HepG2 (cell line): ENCODE data around the gene GCN1.

Experiments used
- GABPA ChIP-seq, 2 experiments: IDR thresholded peaks; 2 replicates each; pipeline ENCODE4 v1.6.1; 2011 to 2016; ENCODE audit warnings: low read depth in 2 of 2, low read length in 1 of 2, missing biosample characterization in 1 of 2, missing genetic modification characterization in 1 of 2
- PHB2 ChIP-seq: fragments of 450-650 bp; IDR thresholded peaks from 2 replicates; pipeline ENCODE4 v1.6.1; 2018; ENCODE audit not compliant: partially characterized antibody
- PHF8 ChIP-seq: sonication (generic); formaldehyde crosslinking; IDR thresholded peaks from 2 replicates; pipeline ENCODE4 v1.5.0; 2020; ENCODE audit warnings: missing genetic modification reagents
- SMAD1 ChIP-seq: sonication (generic); formaldehyde crosslinking; IDR thresholded peaks from 2 replicates; pipeline ENCODE4 v1.4.0; 2020; ENCODE audit warnings: missing genetic modification reagents, low read depth, mild to moderate bottlenecking, borderline replicate concordance
- SMAD3 ChIP-seq: sonication (generic); formaldehyde crosslinking; IDR thresholded peaks from 2 replicates; pipeline ENCODE4 v1.4.0; 2020; ENCODE audit warnings: missing genetic modification reagents
- TF ChIP-seq, protein P1 (sequence below): IDR thresholded peaks from 2 replicates; pipeline ENCODE4 v1.6.1; 2012; ENCODE audit warnings: low read depth, low read length, improper control_type of control experiment
- TF ChIP-seq, protein P2 (sequence below): sonication (generic); formaldehyde crosslinking; IDR thresholded peaks from 2 replicates; pipeline ENCODE4 v1.5.0; 2020; ENCODE audit warnings: mild to moderate bottlenecking, missing genetic modification reagents, moderate library complexity
- TF ChIP-seq, protein P3 (sequence below): sonication (generic); formaldehyde crosslinking; IDR thresholded peaks from 2 replicates; pipeline ENCODE4 v1.4.0; 2020; ENCODE audit warnings: mild to moderate bottlenecking, missing genetic modification reagents, borderline replicate concordance
- TF ChIP-seq, protein P4 (sequence below): sonication (generic); formaldehyde crosslinking; IDR thresholded peaks from one replicate; pipeline ENCODE4 v1.5.1; 2020; ENCODE audit warnings: mild to moderate bottlenecking, missing genetic modification reagents; ENCODE audit errors: not compliant biosample characterization
- TF ChIP-seq, protein P5 (sequence below): sonication (generic); formaldehyde crosslinking; IDR thresholded peaks from 2 replicates; pipeline ENCODE4 v1.4.0; 2020; ENCODE audit warnings: mild to moderate bottlenecking, missing genetic modification reagents

DNA sequence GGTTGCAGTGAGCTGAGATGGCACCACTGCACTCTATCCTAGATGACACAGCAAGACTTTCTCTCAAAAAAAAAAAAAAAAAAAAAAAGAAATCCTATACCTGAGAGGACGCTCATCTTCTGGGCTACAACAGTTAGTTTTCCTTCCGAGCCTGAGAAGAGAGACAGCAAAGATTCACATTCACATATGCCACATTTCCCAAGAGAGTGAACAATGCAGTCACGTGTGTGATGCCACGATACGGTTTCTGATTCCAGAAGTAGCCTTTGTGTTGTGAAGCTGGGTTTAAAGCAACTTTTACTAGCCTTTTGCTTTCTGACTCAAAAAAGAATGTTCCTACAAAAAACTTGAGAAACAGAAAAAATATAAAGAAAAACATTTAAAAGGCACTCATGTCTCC, 19.5 kb downstream of the GCN1 start:
- TF ChIP-seq, protein P1, sequence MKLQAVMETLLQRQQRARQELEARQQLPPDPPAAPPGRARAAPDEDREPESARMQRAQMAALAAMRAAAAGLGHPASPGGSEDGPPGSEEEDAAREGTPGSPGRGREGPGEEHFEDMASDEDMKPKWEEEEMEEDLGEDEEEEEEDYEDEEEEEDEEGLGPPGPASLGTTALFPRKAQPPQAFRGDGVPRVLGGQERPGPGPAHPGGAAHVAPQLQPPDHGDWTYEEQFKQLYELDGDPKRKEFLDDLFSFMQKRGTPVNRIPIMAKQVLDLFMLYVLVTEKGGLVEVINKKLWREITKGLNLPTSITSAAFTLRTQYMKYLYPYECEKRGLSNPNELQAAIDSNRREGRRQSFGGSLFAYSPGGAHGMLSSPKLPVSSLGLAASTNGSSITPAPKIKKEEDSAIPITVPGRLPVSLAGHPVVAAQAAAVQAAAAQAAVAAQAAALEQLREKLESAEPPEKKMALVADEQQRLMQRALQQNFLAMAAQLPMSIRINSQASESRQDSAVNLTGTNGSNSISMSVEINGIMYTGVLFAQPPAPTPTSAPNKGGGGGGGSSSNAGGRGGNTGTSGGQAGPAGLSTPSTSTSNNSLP = no peak
- TF ChIP-seq GABPA (IDR thresholded peaks at IDR 0.05; ENCODE audit: low read depth, low read length) = no peak
- no peak for TF ChIP-seq GABPA (CRISPR knock-in tag; IDR thresholded peaks at IDR 0.05; ENCODE audit: low read depth)
- TF ChIP-seq, protein P2, sequence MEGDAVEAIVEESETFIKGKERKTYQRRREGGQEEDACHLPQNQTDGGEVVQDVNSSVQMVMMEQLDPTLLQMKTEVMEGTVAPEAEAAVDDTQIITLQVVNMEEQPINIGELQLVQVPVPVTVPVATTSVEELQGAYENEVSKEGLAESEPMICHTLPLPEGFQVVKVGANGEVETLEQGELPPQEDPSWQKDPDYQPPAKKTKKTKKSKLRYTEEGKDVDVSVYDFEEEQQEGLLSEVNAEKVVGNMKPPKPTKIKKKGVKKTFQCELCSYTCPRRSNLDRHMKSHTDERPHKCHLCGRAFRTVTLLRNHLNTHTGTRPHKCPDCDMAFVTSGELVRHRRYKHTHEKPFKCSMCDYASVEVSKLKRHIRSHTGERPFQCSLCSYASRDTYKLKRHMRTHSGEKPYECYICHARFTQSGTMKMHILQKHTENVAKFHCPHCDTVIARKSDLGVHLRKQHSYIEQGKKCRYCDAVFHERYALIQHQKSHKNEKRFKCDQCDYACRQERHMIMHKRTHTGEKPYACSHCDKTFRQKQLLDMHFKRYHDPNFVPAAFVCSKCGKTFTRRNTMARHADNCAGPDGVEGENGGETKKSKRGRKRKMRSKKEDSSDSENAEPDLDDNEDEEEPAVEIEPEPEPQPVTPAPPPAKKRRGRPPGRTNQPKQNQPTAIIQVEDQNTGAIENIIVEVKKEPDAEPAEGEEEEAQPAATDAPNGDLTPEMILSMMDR (CRISPR knock-in tag) = no peak
- TF ChIP-seq, protein P3, sequence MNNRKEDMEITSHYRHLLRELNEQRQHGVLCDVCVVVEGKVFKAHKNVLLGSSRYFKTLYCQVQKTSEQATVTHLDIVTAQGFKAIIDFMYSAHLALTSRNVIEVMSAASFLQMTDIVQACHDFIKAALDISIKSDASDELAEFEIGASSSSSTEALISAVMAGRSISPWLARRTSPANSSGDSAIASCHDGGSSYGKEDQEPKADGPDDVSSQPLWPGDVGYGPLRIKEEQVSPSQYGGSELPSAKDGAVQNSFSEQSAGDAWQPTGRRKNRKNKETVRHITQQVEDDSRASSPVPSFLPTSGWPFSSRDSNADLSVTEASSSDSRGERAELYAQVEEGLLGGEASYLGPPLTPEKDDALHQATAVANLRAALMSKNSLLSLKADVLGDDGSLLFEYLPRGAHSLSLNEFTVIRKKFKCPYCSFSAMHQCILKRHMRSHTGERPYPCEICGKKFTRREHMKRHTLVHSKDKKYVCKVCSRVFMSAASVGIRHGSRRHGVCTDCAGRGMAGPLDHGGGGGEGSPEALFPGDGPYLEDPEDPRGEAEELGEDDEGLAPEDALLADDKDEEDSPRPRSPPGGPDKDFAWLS (CRISPR knock-in tag) = no peak
- TF ChIP-seq, protein P4, sequence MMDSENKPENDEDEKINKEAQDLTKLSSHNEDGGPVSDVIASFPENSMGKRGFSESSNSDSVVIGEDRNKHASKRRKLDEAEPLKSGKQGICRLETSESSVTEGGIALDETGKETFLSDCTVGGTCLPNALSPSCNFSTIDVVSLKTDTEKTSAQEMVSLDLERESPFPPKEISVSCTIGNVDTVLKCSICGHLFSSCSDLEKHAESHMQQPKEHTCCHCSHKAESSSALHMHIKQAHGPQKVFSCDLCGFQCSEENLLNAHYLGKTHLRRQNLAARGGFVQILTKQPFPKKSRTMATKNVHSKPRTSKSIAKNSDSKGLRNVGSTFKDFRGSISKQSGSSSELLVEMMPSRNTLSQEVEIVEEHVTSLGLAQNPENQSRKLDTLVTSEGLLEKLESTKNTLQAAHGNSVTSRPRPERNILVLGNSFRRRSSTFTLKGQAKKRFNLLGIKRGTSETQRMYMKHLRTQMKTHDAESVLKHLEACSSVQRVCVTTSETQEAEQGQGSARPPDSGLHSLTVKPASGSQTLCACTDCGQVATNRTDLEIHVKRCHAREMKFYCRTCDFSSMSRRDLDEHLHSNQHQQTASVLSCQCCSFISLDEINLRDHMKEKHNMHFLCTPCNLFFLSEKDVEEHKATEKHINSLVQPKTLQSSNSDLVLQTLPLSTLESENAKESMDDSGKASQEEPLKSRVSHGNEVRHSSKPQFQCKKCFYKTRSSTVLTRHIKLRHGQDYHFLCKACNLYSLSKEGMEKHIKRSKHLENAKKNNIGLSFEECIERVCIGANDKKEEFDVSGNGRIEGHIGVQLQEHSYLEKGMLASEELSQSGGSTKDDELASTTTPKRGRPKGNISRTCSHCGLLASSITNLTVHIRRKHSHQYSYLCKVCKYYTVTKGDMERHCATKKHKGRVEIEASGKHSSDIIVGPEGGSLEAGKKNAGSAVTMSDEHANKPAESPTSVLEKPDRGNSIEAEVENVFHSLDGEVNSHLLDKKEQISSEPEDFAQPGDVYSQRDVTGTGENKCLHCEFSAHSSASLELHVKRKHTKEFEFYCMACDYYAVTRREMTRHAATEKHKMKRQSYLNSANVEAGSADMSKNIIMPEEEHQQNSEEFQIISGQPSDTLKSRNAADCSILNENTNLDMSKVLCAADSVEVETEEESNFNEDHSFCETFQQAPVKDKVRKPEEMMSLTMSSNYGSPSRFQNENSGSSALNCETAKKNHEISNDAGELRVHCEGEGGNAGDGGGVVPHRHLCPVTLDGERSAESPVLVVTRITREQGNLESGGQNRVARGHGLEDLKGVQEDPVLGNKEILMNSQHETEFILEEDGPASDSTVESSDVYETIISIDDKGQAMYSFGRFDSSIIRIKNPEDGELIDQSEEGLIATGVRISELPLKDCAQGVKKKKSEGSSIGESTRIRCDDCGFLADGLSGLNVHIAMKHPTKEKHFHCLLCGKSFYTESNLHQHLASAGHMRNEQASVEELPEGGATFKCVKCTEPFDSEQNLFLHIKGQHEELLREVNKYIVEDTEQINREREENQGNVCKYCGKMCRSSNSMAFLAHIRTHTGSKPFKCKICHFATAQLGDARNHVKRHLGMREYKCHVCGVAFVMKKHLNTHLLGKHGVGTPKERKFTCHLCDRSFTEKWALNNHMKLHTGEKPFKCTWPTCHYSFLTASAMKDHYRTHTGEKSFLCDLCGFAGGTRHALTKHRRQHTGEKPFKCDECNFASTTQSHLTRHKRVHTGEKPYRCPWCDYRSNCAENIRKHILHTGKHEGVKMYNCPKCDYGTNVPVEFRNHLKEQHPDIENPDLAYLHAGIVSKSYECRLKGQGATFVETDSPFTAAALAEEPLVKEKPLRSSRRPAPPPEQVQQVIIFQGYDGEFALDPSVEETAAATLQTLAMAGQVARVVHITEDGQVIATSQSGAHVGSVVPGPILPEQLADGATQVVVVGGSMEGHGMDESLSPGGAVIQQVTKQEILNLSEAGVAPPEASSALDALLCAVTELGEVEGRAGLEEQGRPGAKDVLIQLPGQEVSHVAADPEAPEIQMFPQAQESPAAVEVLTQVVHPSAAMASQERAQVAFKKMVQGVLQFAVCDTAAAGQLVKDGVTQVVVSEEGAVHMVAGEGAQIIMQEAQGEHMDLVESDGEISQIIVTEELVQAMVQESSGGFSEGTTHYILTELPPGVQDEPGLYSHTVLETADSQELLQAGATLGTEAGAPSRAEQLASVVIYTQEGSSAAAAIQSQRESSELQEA = no peak
- TF ChIP-seq SMAD3 (CRISPR knock-in tag) = no peak
- TF ChIP-seq, protein P5, sequence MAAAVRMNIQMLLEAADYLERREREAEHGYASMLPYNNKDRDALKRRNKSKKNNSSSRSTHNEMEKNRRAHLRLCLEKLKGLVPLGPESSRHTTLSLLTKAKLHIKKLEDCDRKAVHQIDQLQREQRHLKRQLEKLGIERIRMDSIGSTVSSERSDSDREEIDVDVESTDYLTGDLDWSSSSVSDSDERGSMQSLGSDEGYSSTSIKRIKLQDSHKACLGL = no peak
- TF ChIP-seq PHF8 = no peak
- TF ChIP-seq SMAD1 (CRISPR knock-in tag) = no peak
- no peak for TF ChIP-seq PHB2
